ENCODE measurements around the gene C1orf159. TPM values are rescaled to one million over a fixed set of nuclear protein-coding genes. Genes with fewer than 3 reads are reported as not detected.
A peak's percentile ranks its signal among the peaks of the same experiment; 100 is the strongest.

The C1orf159 gene
- total RNA-seq, 2 experiments from 2014 or later: 11.1 to 11.3 TPM

DNA sequence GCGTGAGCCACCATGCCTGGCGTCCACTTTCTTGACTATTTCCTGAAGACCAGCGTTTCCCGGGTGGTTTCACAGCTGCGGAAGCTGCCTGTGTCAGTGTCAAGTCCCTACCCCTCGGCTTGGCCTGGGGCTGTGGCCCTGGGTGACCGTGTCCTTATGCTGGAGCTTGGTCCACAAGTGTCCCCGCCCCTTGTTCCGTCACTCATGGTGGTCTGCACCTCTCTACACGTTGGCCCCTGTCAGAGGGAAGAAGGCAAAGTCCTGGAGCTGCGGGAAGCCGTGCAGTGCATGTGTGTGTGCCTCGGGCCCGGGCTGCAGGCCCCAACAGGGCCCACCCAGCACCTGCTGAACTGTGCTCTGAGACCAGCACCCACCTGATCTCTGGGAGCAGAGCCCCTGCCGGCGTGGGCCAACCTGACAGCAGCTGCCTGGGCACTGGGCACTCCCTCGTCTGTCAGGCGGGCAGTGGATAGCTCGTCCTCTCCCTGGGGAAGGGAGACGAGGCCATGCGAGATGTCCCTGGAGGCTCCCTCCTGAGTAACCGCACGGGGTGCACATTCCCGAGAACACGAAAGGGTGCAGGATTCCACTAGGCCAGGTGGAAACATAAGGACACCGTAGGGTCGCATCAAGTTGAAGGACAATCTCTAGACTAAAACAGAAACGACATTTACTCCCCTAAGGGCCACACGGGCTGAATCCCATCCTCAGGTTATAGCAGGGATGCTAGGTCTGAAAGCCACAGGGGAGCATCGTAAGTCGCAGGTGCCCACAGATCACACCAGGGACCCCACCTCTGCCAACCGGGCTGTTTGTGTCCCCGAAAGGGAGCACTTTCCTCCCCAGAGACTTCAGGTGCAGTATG lies 2.4 kb upstream of the C1orf159 start:
- no peak for ATAC-seq (ENCODE audit: poor library complexity)
- Histone ChIP-seq H3K9me3 (ENCODE audit: control insufficient read depth in 1 of 2, insufficient read depth in 1 of 2, low read length in 2 of 2) (peaks cover 5 to 10% of the 10 kb centered on the region in 2 experiments), H3K27ac (ENCODE audit: low read depth in 1 of 2, low read length in 2 of 2) (no peak overlapping the region), H3K27me3 (ENCODE audit: control insufficient read depth in 1 of 2, insufficient read depth in 2 of 2, low read length in 2 of 2) (peaks cover 0 to 2% of the 10 kb centered on the region in 2 experiments), H3K4me3 (ENCODE audit: low read length) (no peak overlapping the region), H3K36me3 (ENCODE audit: insufficient read depth, low read length) (peaks cover 2% of the 10 kb centered on the region), H3K4me1 (ENCODE audit: insufficient read depth, low read length) (peaks cover 39% of the 10 kb centered on the region)
- ChIA-PET CTCF (interaction anchor here (1.6 kb wide), 1 partner anchor 174 kb away, joined by 4 read pairs; no protein-coding TSS in a partner anchor), POLR2A (no interaction called here)
- Mint-ChIP-seq H3K27me3 (no peaks in the 10 kb centered on the region), H3K9me3 (no peaks in the 10 kb centered on the region), H3K36me3 (ENCODE audit: low read depth) (peaks cover 2% of the 10 kb centered on the region), H3K4me1 (ENCODE audit: low read depth) (peaks cover 13% of the 10 kb centered on the region), H3K4me3 (no peak overlapping the region), H3K27ac (no peak overlapping the region)
- intact Hi-C loops (cut with DNase I, micrococcal nuclease): loop anchor here in 1 of 2 experiments (5.0 kb wide), 2 partner anchors 134 to 189 kb away; partner anchors contain the start of genes ACAP3 and PUSL1
- TF ChIP-seq, protein P1, sequence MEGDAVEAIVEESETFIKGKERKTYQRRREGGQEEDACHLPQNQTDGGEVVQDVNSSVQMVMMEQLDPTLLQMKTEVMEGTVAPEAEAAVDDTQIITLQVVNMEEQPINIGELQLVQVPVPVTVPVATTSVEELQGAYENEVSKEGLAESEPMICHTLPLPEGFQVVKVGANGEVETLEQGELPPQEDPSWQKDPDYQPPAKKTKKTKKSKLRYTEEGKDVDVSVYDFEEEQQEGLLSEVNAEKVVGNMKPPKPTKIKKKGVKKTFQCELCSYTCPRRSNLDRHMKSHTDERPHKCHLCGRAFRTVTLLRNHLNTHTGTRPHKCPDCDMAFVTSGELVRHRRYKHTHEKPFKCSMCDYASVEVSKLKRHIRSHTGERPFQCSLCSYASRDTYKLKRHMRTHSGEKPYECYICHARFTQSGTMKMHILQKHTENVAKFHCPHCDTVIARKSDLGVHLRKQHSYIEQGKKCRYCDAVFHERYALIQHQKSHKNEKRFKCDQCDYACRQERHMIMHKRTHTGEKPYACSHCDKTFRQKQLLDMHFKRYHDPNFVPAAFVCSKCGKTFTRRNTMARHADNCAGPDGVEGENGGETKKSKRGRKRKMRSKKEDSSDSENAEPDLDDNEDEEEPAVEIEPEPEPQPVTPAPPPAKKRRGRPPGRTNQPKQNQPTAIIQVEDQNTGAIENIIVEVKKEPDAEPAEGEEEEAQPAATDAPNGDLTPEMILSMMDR (IDR thresholded peaks at IDR 0.05): no peak
- peak in 2 of 14 experiments; percentile 32 to 45 for DNase-seq

DNA sequence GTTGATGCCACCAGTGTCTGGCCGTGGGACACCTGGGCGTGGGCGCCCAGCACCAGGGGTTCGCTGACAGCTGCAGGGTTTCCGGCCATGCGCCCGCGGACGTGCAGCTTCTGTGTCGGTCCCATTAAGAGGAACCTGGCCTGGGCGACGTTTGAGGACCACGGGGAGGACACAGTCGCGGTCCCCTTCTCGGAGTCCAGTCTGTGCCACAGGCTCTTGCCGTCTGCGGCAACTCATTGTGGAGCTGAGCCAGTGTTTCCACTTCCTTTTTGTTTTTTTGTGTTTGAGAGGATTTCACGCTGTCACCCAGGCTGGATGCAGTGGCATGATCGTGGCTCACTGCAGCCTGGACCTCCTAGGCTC lies 1.6 kb upstream of the C1orf159 start:
- TF ChIP-seq, protein P1 (IDR thresholded peaks at IDR 0.05): no peak

DNA sequence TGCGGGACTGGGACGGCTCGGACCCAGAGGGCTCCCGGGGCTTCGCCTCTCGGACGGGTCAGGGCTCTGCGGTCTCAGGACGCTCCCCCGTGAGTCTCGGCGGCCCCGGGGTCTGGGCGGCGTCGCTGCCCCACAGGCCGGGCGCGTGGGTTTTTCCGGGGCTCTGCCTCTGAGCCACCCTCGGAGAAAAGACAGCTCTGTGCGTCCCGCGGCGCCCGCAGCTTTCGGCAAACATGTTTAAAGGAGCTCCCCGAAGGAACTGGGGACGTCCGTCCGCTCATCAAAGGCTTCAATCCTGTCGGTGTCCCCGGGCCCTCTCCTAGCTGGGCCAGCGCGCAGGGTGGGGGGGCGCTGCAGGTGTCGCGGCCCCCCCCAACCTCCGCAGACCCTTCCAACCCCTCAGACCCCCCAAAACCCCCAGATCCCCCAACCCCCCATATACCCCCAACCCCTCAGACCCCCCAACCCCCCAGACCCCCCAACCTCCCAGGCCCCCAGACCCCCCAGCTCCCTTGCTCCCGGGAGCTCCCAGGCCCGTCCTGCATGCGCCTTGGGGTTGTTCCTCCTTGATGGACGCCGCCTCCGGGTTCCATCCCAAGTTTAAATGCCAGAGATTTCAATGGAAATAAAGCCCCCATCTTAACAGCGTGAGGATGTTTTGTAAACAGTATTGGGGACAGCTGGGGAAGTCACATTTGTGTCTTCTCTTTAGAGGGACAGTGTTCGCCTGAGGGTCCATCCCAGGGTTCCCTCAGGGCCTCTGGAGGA lies 996 bp upstream of the C1orf159 start:
- TF ChIP-seq, protein P1 (IDR thresholded peaks at IDR 0.05): no peak
- Mint-ChIP-seq H3K4me1 (ENCODE audit: low read depth) (peaks cover 13% of the 10 kb centered on the region), H3K36me3 (ENCODE audit: low read depth) (peaks cover 4% of the 10 kb centered on the region), H3K27ac (no peak overlapping the region), H3K27me3 (no peaks in the 10 kb centered on the region), H3K9me3 (peaks cover 2% of the 10 kb centered on the region), H3K4me3 (peak overlapping the region; percentile 69)
- ATAC-seq (ENCODE audit: poor library complexity): no peak
- Histone ChIP-seq H3K27me3 (ENCODE audit: control insufficient read depth in 1 of 2, insufficient read depth in 2 of 2, low read length in 2 of 2) (peaks cover 0 to 2% of the 10 kb centered on the region in 2 experiments), H3K27ac (ENCODE audit: low read depth in 1 of 2, low read length in 2 of 2) (no peak overlapping the region), H3K9me3 (ENCODE audit: control insufficient read depth in 1 of 2, insufficient read depth in 1 of 2, low read length in 2 of 2) (peaks cover 7 to 23% of the 10 kb centered on the region in 2 experiments), H3K4me1 (ENCODE audit: insufficient read depth, low read length) (peaks cover 29% of the 10 kb centered on the region), H3K36me3 (ENCODE audit: insufficient read depth, low read length) (peaks cover 5% of the 10 kb centered on the region), H3K4me3 (ENCODE audit: low read length) (peak overlapping the region; percentile 45)
- intact Hi-C loops (cut with DNase I, micrococcal nuclease): loop anchor here (1.0 to 5.0 kb wide), 8 partner anchors 48 to 290 kb away; partner anchors contain the start of genes ACAP3 (in 1 of the 2), B3GALT6 (in 1 of the 2), DVL1 (in 1 of the 2) and MRPL20 (in 1 of the 2)
- peak in 10 of 14 experiments; percentile 14 to 72 (median 31) for DNase-seq
- ChIA-PET POLR2A (interaction anchor here (1.0 to 1.5 kb wide), 2 partner anchors 114 to 258 kb away, joined by 3 to 4 read pairs; partner anchors contain the start of gene AURKAIP1), CTCF (interaction anchor here (1.6 kb wide), 1 partner anchor 175 kb away, joined by 4 read pairs; no protein-coding TSS in a partner anchor)

More for the DNA sequence above, 1.6 kb upstream of the C1orf159 start:
- Histone ChIP-seq H3K27me3 (ENCODE audit: control insufficient read depth in 1 of 2, insufficient read depth in 2 of 2, low read length in 2 of 2) (peaks cover 0 to 2% of the 10 kb centered on the region in 2 experiments), H3K36me3 (ENCODE audit: insufficient read depth, low read length) (peaks cover 4% of the 10 kb centered on the region), H3K27ac (ENCODE audit: low read depth in 1 of 2, low read length in 2 of 2) (no peak overlapping the region), H3K4me1 (ENCODE audit: insufficient read depth, low read length) (peaks cover 35% of the 10 kb centered on the region), H3K4me3 (ENCODE audit: low read length) (no peak overlapping the region), H3K9me3 (ENCODE audit: control insufficient read depth in 1 of 2, insufficient read depth in 1 of 2, low read length in 2 of 2) (peaks cover 7 to 18% of the 10 kb centered on the region in 2 experiments)
- intact Hi-C loops (cut with DNase I, micrococcal nuclease): loop anchor here (1.0 to 5.0 kb wide), 6 partner anchors 49 to 289 kb away; partner anchors contain the start of genes ACAP3 (in 1 of the 2), MRPL20 (in 1 of the 2) and PUSL1 (in 1 of the 2)
- H3K27ac Mint-ChIP-seq: no peak overlapping the region
- ChIA-PET POLR2A (interaction anchor here (1.5 kb wide), 1 partner anchor 258 kb away, joined by 4 read pairs; the partner anchor contains the start of gene AURKAIP1), CTCF (interaction anchor here (1.6 kb wide), 1 partner anchor 174 kb away, joined by 4 read pairs; no protein-coding TSS in a partner anchor)
- H3K4me1 Mint-ChIP-seq (ENCODE audit: low read depth): peaks cover 13% of the 10 kb centered on the region
- no peaks in the 10 kb centered on the region for H3K9me3 Mint-ChIP-seq
- DNase-seq (peak in 2 of 14 experiments; percentile 34 to 50), ATAC-seq (ENCODE audit: poor library complexity) (no peak)
- peak overlapping the region; percentile 66 for H3K4me3 Mint-ChIP-seq
- H3K27me3 Mint-ChIP-seq: no peaks in the 10 kb centered on the region
- H3K36me3 Mint-ChIP-seq (ENCODE audit: low read depth): peaks cover 4% of the 10 kb centered on the region
